Right renal pelvis (tissue), 4 donors: Measurements from ENCODE around the gene KRTAP12-1. TPM values are rescaled to one million over a fixed set of nuclear protein-coding genes. Genes with fewer than 3 reads are reported as not detected.
"Not testable (repeated sequence)": the region's sequence is repeated elsewhere in the genome, so short reads cannot be mapped to it uniquely, and the experiment has no call there.

Experiments used
- DNase-seq, 4 donors: peaks; one replicate each; pipeline ENCODE4 v3.0.0-alpha.2; 2013; ENCODE audit warnings: low read depth in 4 of 4, low spot score in 3 of 4, missing footprints in 1 of 4
- polyA plus RNA-seq, 4 donors: library from polyadenylated mRNA; unstranded; fragments of 120-200 nt; gene quantifications; one replicate each; pipeline ENCODE4 v1.2.1, GENCODE V29; 2013; ENCODE audit not compliant: insufficient read length in 4 of 4

Gene KRTAP12-1
- polyA plus RNA-seq, 4 donors: not detected

GRCh38 chr21:44648557-44649311, 33.2 kb downstream of the KRTAP12-1 start:
- no peak for DNase-seq

DNA sequence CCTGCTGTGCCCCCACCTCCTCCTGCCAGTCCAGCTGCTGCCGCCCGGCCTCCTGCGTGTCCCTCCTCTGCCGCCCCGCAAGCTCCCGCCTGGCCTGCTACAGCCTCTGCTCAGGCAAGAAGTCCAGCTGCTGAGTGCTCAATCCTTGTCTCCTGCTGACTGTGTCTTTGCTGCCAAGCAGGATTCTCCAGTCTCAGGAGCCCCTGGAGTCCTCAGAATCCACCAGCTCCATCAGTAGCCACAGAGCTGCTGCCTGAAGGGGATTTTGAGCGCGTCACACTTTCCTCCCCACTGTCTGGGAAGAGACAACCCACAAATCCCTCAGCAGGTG, 34.8 kb downstream of the KRTAP12-1 start:
- DNase-seq: no peak

DNA sequence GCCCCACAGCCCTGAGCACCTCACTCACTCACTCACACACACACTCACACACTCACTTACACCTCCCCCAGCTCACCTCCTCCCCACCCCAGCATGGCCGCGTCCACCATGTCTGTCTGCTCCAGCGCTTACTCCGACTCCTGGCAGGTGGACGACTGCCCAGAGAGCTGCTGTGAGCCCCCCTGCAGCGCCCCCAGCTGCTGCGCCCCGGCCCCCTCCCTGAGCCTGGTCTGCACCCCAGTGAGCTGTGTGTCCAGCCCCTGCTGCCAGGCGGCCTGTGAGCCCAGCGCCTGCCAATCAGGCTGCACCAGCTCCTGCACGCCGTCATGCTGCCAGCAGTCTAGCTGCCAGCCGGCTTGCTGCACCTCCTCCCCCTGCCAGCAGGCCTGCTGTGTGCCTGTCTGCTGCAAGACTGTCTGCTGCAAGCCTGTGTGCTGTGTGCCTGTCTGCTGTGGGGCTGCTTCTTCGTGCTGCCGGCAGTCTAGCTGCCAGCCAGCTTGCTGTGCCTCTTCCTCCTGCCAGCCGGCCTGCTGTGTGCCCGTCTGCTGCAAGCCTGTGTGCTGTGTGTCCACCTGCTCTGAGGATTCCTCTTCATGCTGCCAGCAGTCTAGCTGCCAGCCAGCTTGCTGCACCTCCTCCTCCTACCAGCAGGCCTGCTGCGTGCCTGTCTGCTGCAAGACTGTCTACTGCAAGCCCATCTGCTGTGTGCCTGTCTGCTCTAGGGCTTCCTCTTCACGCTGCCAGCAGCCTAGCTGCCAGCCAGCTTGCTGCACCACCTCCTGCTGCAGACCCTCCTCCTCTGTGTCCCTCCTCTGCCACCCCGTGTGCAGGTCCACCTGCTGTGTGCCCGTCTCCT, 35.4 kb downstream of the KRTAP12-1 start, which contains the start of gene KRTAP10-11:
Gene KRTAP10-11 (plus strand): TSS at position 49 of the 856 bp plus-strand sequence. CDS start 45 bp downstream, at position 94.
- not testable (repeated sequence) for DNase-seq

DNA sequence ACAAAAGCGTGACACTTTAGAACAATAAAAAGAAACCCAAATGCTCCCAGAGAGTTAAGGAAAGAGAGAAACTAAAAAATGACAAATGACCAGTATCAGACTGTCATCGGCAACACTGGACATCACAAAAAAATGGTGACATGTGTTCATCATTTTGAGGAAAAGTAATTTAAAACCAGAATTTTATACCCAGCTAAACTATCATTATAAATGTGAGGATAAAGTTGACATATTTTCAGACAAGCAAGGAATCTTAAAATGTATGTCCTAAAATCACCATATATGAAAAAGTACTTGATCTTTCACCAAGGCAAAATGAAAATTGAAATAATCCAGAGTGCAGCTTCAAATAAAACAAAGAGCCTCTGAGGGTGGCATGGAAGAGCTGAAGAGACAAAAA, 37.1 kb downstream of the KRTAP12-1 start:
- no peak for DNase-seq

DNA sequence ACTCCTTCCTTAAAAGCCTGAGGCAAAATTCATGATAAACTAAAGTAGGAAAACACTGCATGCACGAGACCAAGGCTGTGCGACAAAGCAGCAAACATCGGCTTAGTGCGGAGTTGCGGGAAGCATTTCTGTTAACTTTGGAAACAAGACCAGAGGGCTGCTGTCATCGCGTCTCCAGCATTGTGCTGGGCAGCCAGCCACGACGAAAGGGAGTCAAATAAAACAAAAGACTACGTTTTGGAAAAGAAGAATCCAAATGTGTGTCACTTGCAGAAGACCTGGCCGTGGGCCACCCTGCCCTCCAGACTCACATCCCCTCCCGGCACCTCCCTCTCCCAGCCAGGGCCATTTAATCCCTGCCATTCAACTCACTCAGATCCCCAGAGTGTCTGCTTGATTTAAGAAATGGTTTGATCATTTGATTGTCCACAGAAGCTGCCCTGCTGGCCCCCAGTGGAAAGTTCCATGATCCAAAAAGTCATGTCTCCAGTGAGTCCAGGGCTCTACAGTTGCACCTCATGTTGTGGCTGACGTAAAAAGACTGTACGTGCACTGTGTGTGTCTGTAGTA, 38.1 kb downstream of the KRTAP12-1 start:
- DNase-seq: peak in 1 of 4 donors; percentile 5

GRCh38 chr21:44640761-44641160, 41.2 kb downstream of the KRTAP12-1 start:
- DNase-seq: no peak

- DNase-seq: no peak
Observed at GRCh38 chr21:44639331-44639655, 42.7 kb downstream of the KRTAP12-1 start.

DNA sequence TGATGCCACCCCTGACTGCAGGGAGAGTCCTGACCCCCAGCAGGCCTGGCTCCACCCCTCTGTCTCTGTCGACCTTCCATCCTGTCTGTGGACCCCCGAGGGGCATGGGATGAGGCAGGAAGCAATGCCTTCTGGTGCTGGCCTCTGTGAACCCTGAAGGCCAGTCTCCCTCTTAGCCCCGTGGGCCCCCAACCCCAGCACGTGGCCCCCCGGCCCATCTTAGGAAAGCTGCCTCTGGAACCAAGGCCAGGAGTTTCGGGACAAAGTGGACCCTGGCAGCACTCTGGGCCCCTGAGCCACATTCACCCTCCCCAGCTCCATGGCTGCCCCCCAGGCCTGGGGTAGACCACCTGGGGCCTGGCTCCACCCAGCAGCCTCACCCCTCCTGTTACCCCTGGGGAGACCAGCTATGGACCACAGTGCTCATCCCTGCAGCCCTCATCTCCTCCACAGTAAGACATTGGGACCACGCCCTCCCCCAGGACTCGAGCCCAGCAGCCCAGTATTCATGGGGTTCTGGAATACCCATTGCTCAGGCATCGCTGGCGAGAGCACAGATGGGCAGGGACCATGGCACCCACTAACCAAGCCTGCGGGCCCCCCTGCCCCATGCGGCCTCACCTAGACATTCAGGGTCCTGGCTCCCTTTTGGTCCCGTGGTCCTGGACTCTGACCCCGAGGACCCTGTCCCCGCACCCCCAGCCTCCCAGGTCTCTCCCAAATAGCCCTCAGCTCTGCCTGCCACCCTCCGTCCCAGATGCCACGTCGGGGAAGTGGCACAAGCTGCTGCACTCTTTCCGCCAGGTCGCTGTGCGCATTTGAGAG, 43.2 kb downstream of the KRTAP12-1 start:
- DNase-seq: not testable (repeated sequence)

DNA sequence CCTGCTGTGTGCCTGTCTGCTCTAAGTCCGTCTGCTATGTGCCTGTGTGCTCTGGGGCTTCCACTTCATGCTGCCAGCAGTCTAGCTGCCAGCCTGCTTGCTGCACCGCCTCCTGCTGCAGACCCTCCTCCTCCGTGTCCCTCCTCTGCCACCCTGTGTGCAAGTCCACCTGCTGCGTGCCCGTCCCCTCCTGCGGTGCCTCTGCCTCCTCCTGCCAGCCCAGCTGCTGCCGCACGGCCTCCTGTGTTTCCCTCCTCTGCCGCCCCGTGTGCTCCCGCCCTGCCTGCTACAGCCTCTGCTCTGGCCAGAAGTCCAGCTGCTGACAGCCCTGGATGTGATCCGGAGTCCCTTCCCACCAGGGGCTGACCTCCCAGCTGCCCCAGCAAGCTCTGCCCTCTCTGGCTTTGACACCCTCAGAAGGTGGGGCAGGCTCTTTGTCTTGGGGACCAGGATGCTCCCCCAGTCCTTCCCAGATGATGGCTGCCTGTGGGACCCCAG, 44.1 kb downstream of the KRTAP12-1 start:
- DNase-seq: not testable (repeated sequence)

DNA sequence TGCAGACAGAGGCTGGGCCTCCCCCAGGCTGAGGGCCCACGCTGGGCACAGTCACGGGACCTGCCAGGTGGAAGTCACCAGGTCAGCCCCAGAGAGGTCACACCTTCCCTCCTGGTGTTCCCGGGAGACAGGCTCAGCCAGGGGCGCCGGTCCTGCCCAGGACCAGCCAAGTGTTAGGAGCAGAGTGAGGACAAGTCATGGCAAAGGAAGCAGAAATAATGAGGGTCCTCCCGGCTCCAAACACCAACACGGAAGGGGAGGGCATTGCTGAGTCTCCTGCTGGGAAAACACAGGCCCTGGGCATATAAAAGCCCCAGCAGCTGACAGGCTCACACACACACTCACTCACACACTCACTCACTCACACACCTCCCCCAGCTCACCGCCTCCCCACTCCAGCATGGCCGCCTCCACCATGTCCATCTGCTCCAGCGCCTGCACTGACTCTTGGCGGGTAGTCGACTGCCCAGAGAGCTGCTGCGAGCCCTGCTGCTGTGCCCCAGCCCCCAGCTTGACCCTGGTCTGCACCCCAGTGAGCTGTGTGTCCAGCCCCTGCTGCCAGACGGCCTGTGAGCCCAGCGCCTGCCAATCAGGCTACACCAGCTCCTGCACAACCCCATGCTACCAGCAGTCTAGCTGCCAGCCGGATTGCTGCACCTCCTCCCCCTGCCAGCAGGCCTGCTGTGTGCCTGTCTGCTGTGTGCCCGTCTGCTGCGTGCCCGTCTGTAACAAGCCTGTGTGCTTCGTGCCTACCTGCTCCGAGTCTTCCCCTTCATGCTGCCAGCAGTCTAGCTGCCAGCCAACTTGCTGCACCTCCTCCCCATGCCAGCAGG, 44.7 kb downstream of the KRTAP12-1 start, which contains the start of gene KRTAP10-10:
Gene KRTAP10-10 (plus strand): TSS at position 339 of the 833 bp plus-strand sequence. CDS start 62 bp downstream, at position 401.
- no peak for DNase-seq

GRCh38 chr21:44636209-44637017, 45.5 kb downstream of the KRTAP12-1 start:
- DNase-seq: no peak

GRCh38 chr21:44632067-44632466, 49.9 kb downstream of the KRTAP12-1 start:
- DNase-seq: no peak

Other genes starting within 250 kb of the KRTAP12-1 start
- gene LRRC3, start 226.7 kb downstream of the KRTAP12-1 start, polyA plus RNA-seq: 1 to 10 TPM; 4.3 to 5.4 (median 4.9) TPM
- gene KRTAP10-1, start 142.0 kb downstream of the KRTAP12-1 start, polyA plus RNA-seq: not detected
- gene KRTAP10-2, start 130.7 kb downstream of the KRTAP12-1 start, polyA plus RNA-seq: under 1 TPM in 1 of 4 donors, not detected in 3; 0.05 TPM
- not detected for gene KRTAP10-3, start 123.4 kb downstream of the KRTAP12-1 start, polyA plus RNA-seq
- gene KRTAP10-4, start 108.4 kb downstream of the KRTAP12-1 start, polyA plus RNA-seq: not detected
- gene KRTAP10-5, start 101.6 kb downstream of the KRTAP12-1 start, polyA plus RNA-seq: not detected
- not detected for gene KRTAP10-6, start 89.7 kb downstream of the KRTAP12-1 start, polyA plus RNA-seq
- not detected for gene KRTAP10-7, start 81.6 kb downstream of the KRTAP12-1 start, polyA plus RNA-seq
- not detected for gene KRTAP10-8, start 70.1 kb downstream of the KRTAP12-1 start, polyA plus RNA-seq
- gene KRTAP10-9, start 55.1 kb downstream of the KRTAP12-1 start, polyA plus RNA-seq: not detected
- gene KRTAP10-10, start 44.8 kb downstream of the KRTAP12-1 start, polyA plus RNA-seq: not detected
- gene KRTAP10-11, start 35.7 kb downstream of the KRTAP12-1 start, polyA plus RNA-seq: not detected
- not detected for gene KRTAP12-4, start 27.5 kb downstream of the KRTAP12-1 start, polyA plus RNA-seq
- gene KRTAP12-3, start 24.2 kb downstream of the KRTAP12-1 start, polyA plus RNA-seq: not detected
- gene KRTAP12-2, start 15.2 kb downstream of the KRTAP12-1 start, polyA plus RNA-seq: not detected
- not detected for gene KRTAP10-12, start 15.0 kb upstream of the KRTAP12-1 start, polyA plus RNA-seq
- gene TSPEAR, start 29.4 kb upstream of the KRTAP12-1 start, polyA plus RNA-seq: 1 to 10 TPM in 1 of 4 donors, under 1 TPM in 3; 0.60 to 1.2 (median 0.82) TPM
- gene UBE2G2, start 119.7 kb upstream of the KRTAP12-1 start, polyA plus RNA-seq: 10 to 100 TPM; 76.2 to 97.8 (median 84.2) TPM
- 100 to 1,000 TPM; 112 to 128 (median 121) TPM for gene SUMO3, start 135.9 kb upstream of the KRTAP12-1 start, polyA plus RNA-seq
- 100 to 1,000 TPM; 283 to 306 (median 289) TPM for gene PTTG1IP, start 191.5 kb upstream of the KRTAP12-1 start, polyA plus RNA-seq
- gene ITGB2, start 238.7 kb upstream of the KRTAP12-1 start, polyA plus RNA-seq: 10 to 100 TPM in 3 of 4 donors, 1 to 10 TPM in 1; 9.4 to 15.0 (median 12.1) TPM